Left renal cortex interstitium (tissue), 4 donors: ENCODE results near the gene PPP1R3C. TPM values are rescaled to one million over a fixed set of nuclear protein-coding genes. Genes with fewer than 3 reads are reported as not detected.

ENCODE experiments used
- DNase-seq, 4 donors: peaks; one replicate each; pipeline ENCODE4 v3.0.0-alpha.2; 2013; ENCODE audit warnings: low read depth in 4 of 4, low spot score in 2 of 4, missing footprints in 1 of 4
- polyA plus RNA-seq, 4 donors: library from polyadenylated mRNA; unstranded; fragments of 120-200 nt; gene quantifications; one replicate each; pipeline ENCODE4 v1.2.1, GENCODE V29; 2013; ENCODE audit not compliant: insufficient read length in 4 of 4

PPP1R3C gene
- polyA plus RNA-seq, 4 donors: 32.4 to 40.4 (median 36.6) TPM

- DNase-seq: no peak
These were observed 2.2 kb downstream of the PPP1R3C start for GRCh38 chr10:91630625-91631024.

- no peak for DNase-seq
These were observed 2.9 kb downstream of the PPP1R3C start for GRCh38 chr10:91629715-91630549.

GRCh38 chr10:91628383-91628782, 4.5 kb downstream of the PPP1R3C start:
- DNase-seq: no peak

GRCh38 chr10:91627344-91628102, 5.3 kb downstream of the PPP1R3C start:
- DNase-seq: no peak

- DNase-seq: no peak
These were observed 5.9 kb downstream of the PPP1R3C start for GRCh38 chr10:91626936-91627335.

GRCh38 chr10:91624633-91625032, 8.2 kb downstream of the PPP1R3C start:
- DNase-seq: no peak

- no peak for DNase-seq
These were observed 10.3 kb downstream of the PPP1R3C start for GRCh38 chr10:91622601-91623000.

- no peak for DNase-seq
These were observed 11.3 kb downstream of the PPP1R3C start for GRCh38 chr10:91621483-91622113.

GRCh38 chr10:91617072-91617609, 15.7 kb downstream of the PPP1R3C start:
- no peak for DNase-seq

- no peak for DNase-seq
These were observed 16.7 kb downstream of the PPP1R3C start for GRCh38 chr10:91616137-91616536.

- no peak for DNase-seq
These were observed 18.6 kb downstream of the PPP1R3C start for GRCh38 chr10:91614225-91614624.

- DNase-seq: no peak
These were observed 19.3 kb downstream of the PPP1R3C start for GRCh38 chr10:91613411-91614187.

- no peak for DNase-seq
These were observed 22.0 kb downstream of the PPP1R3C start for GRCh38 chr10:91610919-91611318.

GRCh38 chr10:91610444-91610843, 22.4 kb downstream of the PPP1R3C start:
- no peak for DNase-seq

- no peak for DNase-seq
These were observed 25.0 kb downstream of the PPP1R3C start for GRCh38 chr10:91607646-91608403.

GRCh38 chr10:91605968-91606367, 26.9 kb downstream of the PPP1R3C start:
- DNase-seq: no peak

GRCh38 chr10:91604553-91605534, 28.0 kb downstream of the PPP1R3C start:
- peak in 2 of 4 donors; percentile 49 to 55 for DNase-seq

GRCh38 chr10:91603931-91604331, 28.9 kb downstream of the PPP1R3C start:
- DNase-seq: peak in 2 of 4 donors; percentile 65 to 81
